Liver (tissue), 9 donors: ENCODE measurements around the gene PPP1R3E. TPM values are rescaled to one million over a fixed set of nuclear protein-coding genes. Genes with fewer than 3 reads are reported as not detected.

Source experiments
- DNase-seq: peaks from one replicate; pipeline ENCODE4 v3.0.0-alpha.2; 2017; ENCODE audit warnings: low spot score
- H3K27ac ChIP-seq, 2 donors: one replicate each; pipeline ENCODE4 v1.7.0; 2013; ENCODE audit warnings: inconsistent platforms in 2 of 2, low read length in 2 of 2, control low read depth in 1 of 2, low read depth in 1 of 2, mild to moderate bottlenecking in 1 of 2
- H3K27me3 ChIP-seq, 4 donors: one replicate each; pipeline versions ENCODE4 v1.6.1 to v1.7.0; 2013; ENCODE audit warnings: low read length in 3 of 4, inconsistent platforms in 1 of 4, mild to moderate bottlenecking in 1 of 4, moderate library complexity in 1 of 4; ENCODE audit not compliant: control insufficient read depth in 4 of 4, insufficient read depth in 4 of 4
- H3K36me3 ChIP-seq, 4 donors: one replicate each; pipeline versions ENCODE4 v1.6.1 to v1.7.0; 2013; ENCODE audit warnings: low read length in 3 of 4, mild to moderate bottlenecking in 3 of 4, low read depth in 1 of 4, moderate library complexity in 1 of 4; ENCODE audit not compliant: control insufficient read depth in 4 of 4, insufficient read depth in 3 of 4
- H3K4me1 ChIP-seq, 4 donors: one replicate each; pipeline versions ENCODE4 v1.6.1 to v1.7.0; 2013; ENCODE audit warnings: low read length in 3 of 4, mild to moderate bottlenecking in 3 of 4, moderate library complexity in 1 of 4; ENCODE audit not compliant: control insufficient read depth in 4 of 4, insufficient read depth in 4 of 4
- H3K4me3 ChIP-seq, 3 donors: one replicate each; pipeline versions ENCODE4 v1.6.1 to v1.7.0; 2013; ENCODE audit warnings: low read length in 3 of 3, control low read depth in 1 of 3, low read depth in 1 of 3, mild to moderate bottlenecking in 1 of 3
- H3K9ac ChIP-seq, 2 donors: one replicate each; pipeline ENCODE4 v1.7.0; 2013; ENCODE audit warnings: low read length in 2 of 2, mild to moderate bottlenecking in 2 of 2, moderate library complexity in 2 of 2, control low read depth in 1 of 2, low read depth in 1 of 2
- H3K9me3 ChIP-seq, 4 donors: one replicate each; pipeline versions ENCODE4 v1.6.1 to v1.7.0; 2013; ENCODE audit warnings: low read length in 3 of 4; ENCODE audit not compliant: control insufficient read depth in 4 of 4
- EGR1 ChIP-seq, 2 donors: IDR thresholded peaks; 2 replicates each; pipeline ENCODE4 v1.6.1; 2016 to 2018; ENCODE audit warnings: antibody characterized with exemption in 2 of 2, low read depth in 2 of 2
- GABPA ChIP-seq, 2 donors: IDR thresholded peaks in 1 of 2; conservative IDR thresholded peaks in 1 of 2; 2 replicates each; pipeline ENCODE4 v1.6.1; 2016; ENCODE audit warnings: antibody characterized with exemption in 2 of 2, mild to moderate bottlenecking in 1 of 2, moderate library complexity in 1 of 2
- HNF4G ChIP-seq: IDR thresholded peaks from 2 replicates; pipeline ENCODE4 v1.6.1; 2016; ENCODE audit warnings: antibody characterized with exemption
- MAX ChIP-seq: IDR thresholded peaks from 2 replicates; pipeline ENCODE4 v1.6.1; 2016; ENCODE audit warnings: antibody characterized with exemption
- REST ChIP-seq: IDR thresholded peaks from 2 replicates; pipeline ENCODE4 v1.6.1; 2016; ENCODE audit warnings: antibody characterized with exemption, mild to moderate bottlenecking
- RXRA ChIP-seq, 2 donors: IDR thresholded peaks; 2 replicates each; pipeline ENCODE4 v1.6.1; 2017 to 2018; ENCODE audit warnings: antibody characterized with exemption in 2 of 2, mild to moderate bottlenecking in 1 of 2
- SP1 ChIP-seq: IDR thresholded peaks from 2 replicates; pipeline ENCODE4 v1.6.1; 2018; ENCODE audit warnings: antibody characterized with exemption, mild to moderate bottlenecking
- WGBS: extraction: QIAGEN DNeasy Blood & Tissue Kit; methylation state at CpG from one replicate; pipeline ENCODE4 v1.1.7; 2013; 5-methylcytosine and 5-hydroxymethylcytosine counted together
- polyA plus RNA-seq, 2 donors: library from polyadenylated mRNA; stranded (reverse) in 1 of 2; unstranded in 1 of 2; fragments of 200-250 nt in 1 of 2; fragments of >200 nt in 1 of 2; fragmentation: Nextera tagmentation in 1 of 2; extraction: Ambion mirVana in 1 of 2; gene quantifications; one replicate each; pipeline versions ENCODE4 v1.2.1 to v1.2.3, GENCODE V29; 2013 to 2015
- total RNA-seq, 2 donors: library from RNA; depleted of rRNA; stranded (reverse); fragments of >200 nt; gene quantifications; one replicate each; pipeline ENCODE4 v1.2.3, GENCODE V29; 2014
- TF ChIP-seq, protein P1 (sequence below): IDR thresholded peaks from 2 replicates; pipeline ENCODE4 v1.6.1; 2016; ENCODE audit warnings: antibody characterized with exemption
- TF ChIP-seq, protein P2 (sequence below): IDR thresholded peaks from 2 replicates; pipeline ENCODE4 v1.6.1; 2016; ENCODE audit warnings: antibody characterized with exemption
- donor health status: healthy.
- donor health status: healthy.
- donor health status: healthy.
- donor health status: healthy.
- donor health status: healthy.

Gene PPP1R3E
- total and polyA plus RNA-seq, 4 donors, result 2.5 to 4.7 (median 3.6) TPM

GRCh38 chr14:23300687-23301223 is 1.9 kb downstream of the PPP1R3E start:
- H3K4me3 ChIP-seq, result peak overlapping the region; percentile 62 to 69 (median 67)
- WGBS, result 6% methylated on average over 13 of the region's 13 CpGs
- H3K27ac ChIP-seq, result peak overlapping the region; percentile 75 to 97
- no peaks in the 10 kb centered on the region for H3K27me3 ChIP-seq
- no peak for DNase-seq
- no peaks in the 10 kb centered on the region for H3K9me3 ChIP-seq
- peak overlapping the region; percentile 81 to 93 for H3K9ac ChIP-seq
- no peak for TF ChIP-seq SP1
- no peak for TF ChIP-seq REST
- TF ChIP-seq GABPA (IDR thresholded peaks at IDR 0.05 in 1 of 2, conservative IDR thresholded peaks at IDR 0.05 in 1 of 2), result peak in 1 of 2 donors; percentile 8
- peaks cover 0 to 20% (median 14%) of the 10 kb centered on the region in 4 donors for H3K4me1 ChIP-seq
- peaks cover 0 to 5% (median 2%) of the 10 kb centered on the region in 4 donors for H3K36me3 ChIP-seq

GRCh38 chr14:23299986-23300686 is 2.5 kb downstream of the PPP1R3E start:
- Histone ChIP-seq H3K9me3 (no peaks in the 10 kb centered on the region), H3K36me3 (peaks cover 0 to 5% (median 2%) of the 10 kb centered on the region in 4 donors), H3K27me3 (no peaks in the 10 kb centered on the region), H3K4me3 (peak overlapping the region; percentile 62 to 69 (median 67)), H3K9ac (peak overlapping the region; percentile 81 to 93), H3K4me1 (peaks cover 0 to 22% (median 13%) of the 10 kb centered on the region in 4 donors), H3K27ac (peak overlapping the region; percentile 75 to 97)
- TF ChIP-seq EGR1 (IDR thresholded peaks at IDR 0.05; ENCODE audit: low read depth in 2 of 2) (no peak), MAX (no peak), GABPA (IDR thresholded peaks at IDR 0.05 in 1 of 2, conservative IDR thresholded peaks at IDR 0.05 in 1 of 2) (no peak), RXRA (IDR thresholded peaks at IDR 0.05) (no peak), REST (no peak), HNF4G (no peak)
- TF ChIP-seq, protein P1, sequence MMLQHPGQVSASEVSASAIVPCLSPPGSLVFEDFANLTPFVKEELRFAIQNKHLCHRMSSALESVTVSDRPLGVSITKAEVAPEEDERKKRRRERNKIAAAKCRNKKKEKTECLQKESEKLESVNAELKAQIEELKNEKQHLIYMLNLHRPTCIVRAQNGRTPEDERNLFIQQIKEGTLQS, result no peak
- TF ChIP-seq, protein P2, sequence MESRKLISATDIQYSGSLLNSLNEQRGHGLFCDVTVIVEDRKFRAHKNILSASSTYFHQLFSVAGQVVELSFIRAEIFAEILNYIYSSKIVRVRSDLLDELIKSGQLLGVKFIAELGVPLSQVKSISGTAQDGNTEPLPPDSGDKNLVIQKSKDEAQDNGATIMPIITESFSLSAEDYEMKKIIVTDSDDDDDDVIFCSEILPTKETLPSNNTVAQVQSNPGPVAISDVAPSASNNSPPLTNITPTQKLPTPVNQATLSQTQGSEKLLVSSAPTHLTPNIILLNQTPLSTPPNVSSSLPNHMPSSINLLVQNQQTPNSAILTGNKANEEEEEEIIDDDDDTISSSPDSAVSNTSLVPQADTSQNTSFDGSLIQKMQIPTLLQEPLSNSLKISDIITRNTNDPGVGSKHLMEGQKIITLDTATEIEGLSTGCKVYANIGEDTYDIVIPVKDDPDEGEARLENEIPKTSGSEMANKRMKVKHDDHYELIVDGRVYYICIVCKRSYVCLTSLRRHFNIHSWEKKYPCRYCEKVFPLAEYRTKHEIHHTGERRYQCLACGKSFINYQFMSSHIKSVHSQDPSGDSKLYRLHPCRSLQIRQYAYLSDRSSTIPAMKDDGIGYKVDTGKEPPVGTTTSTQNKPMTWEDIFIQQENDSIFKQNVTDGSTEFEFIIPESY, result no peak
- DNase-seq, result no peak
- WGBS, result 79% methylated on average over 10 of the region's 10 CpGs
